NB4 (cell line): ENCODE data around the gene CARMIL1.

Source experiments
- DNase-seq: peaks from one replicate; pipeline ENCODE4 v3.0.0; 2010; ENCODE audit warnings: low read depth
- H3K4me3 ChIP-seq: one replicate; pipeline ENCODE4 v1.5.1; 2011; ENCODE audit warnings: mild to moderate bottlenecking, low read depth, low read length, moderate library complexity
- CTCF ChIP-seq: IDR thresholded peaks from one replicate; pipeline ENCODE4 v1.5.1; 2012; ENCODE audit warnings: low read depth, low read length
- MAX ChIP-seq: IDR thresholded peaks from 2 replicates; pipeline ENCODE4 v1.6.1; 2011; ENCODE audit warnings: low read depth, low read length
- MYC ChIP-seq: IDR thresholded peaks from 2 replicates; pipeline ENCODE4 v1.6.1; 2011; ENCODE audit warnings: low read depth, low read length
- POLR2A ChIP-seq: IDR thresholded peaks from 2 replicates; pipeline ENCODE4 v1.6.1; 2011; ENCODE audit warnings: mild to moderate bottlenecking; ENCODE audit not compliant: insufficient read length; ENCODE audit errors: extremely low read depth

The CARMIL1 gene

GRCh38 chr6:25413207-25413905, 134.2 kb downstream of the CARMIL1 start:
- DNase-seq, result peak; percentile 54
- H3K4me3 ChIP-seq, result no peak overlapping the region
- TF ChIP-seq MAX (no peak), CTCF (no peak), POLR2A (no peak), MYC (no peak)

- no peak overlapping the region for H3K4me3 ChIP-seq
- TF ChIP-seq MYC (no peak), CTCF (no peak), MAX (no peak), POLR2A (no peak)
- DNase-seq, result no peak
These were observed 135.0 kb downstream of the CARMIL1 start for GRCh38 chr6:25414168-25414567.

GRCh38 chr6:25414755-25415154, 135.6 kb downstream of the CARMIL1 start:
- DNase-seq, result no peak
- H3K4me3 ChIP-seq, result no peak overlapping the region
- TF ChIP-seq CTCF (no peak), POLR2A (no peak), MAX (no peak), MYC (no peak)

GRCh38 chr6:25415274-25415673, 136.1 kb downstream of the CARMIL1 start:
- no peak overlapping the region for H3K4me3 ChIP-seq
- no peak for TF ChIP-seq POLR2A
- no peak for TF ChIP-seq MYC
- no peak for TF ChIP-seq MAX
- TF ChIP-seq CTCF, result no peak
- DNase-seq, result no peak

GRCh38 chr6:25415701-25416100, 136.5 kb downstream of the CARMIL1 start:
- DNase-seq, result no peak
- no peak overlapping the region for H3K4me3 ChIP-seq
- TF ChIP-seq CTCF (no peak), POLR2A (no peak), MYC (no peak), MAX (no peak)
